Left colon (tissue), 2 donors: ENCODE measurements around the gene SLC7A6. TPM values are rescaled to one million over a fixed set of nuclear protein-coding genes. Genes with fewer than 3 reads are reported as not detected.
"Not testable (repeated sequence)": the region's sequence is repeated elsewhere in the genome, so short reads cannot be mapped to it uniquely, and the experiment has no call there.

Experiments
- ATAC-seq: fragments of 200-7000 bp; cut with Tn5 transposase; one replicate; pipeline ENCODE4 v1.9.1; 2020; ENCODE audit warnings: mild to moderate bottlenecking, moderate library complexity
- DNase-seq, 2 donors: peaks; one replicate each; pipeline ENCODE4 v3.0.0-alpha.2; 2020
- intact Hi-C, 2 donors: fragments of 100-400 bp; cut with DNase I in 1 of 2; cut with micrococcal nuclease in 1 of 2; formaldehyde crosslinking; loops; one replicate each; pipeline versions ENCODE4 v1.11.2 to v1.14.0; 2022; cut with DNase I, micrococcal nuclease
- total RNA-seq, 2 donors: library from RNA; stranded (reverse); fragmentation: NEBNext Ultra II Directional; extraction: Animal tissue kit (Norgen Biotek cat#: 25700); gene quantifications; one replicate each; pipeline ENCODE4 v1.2.1, GENCODE V29; 2021
- donor health status: DM: no; HTN: no; CAD: no.
- donor health status: DM: yes; HTN: yes; CAD: no.

SLC7A6 gene
- total RNA-seq, 2 donors from 2014 or later: 23.9 to 45.9 TPM

- ATAC-seq: no peak
Observed at GRCh38 chr16:68273459-68273858, 9.1 kb downstream of the SLC7A6 start.

DNA sequence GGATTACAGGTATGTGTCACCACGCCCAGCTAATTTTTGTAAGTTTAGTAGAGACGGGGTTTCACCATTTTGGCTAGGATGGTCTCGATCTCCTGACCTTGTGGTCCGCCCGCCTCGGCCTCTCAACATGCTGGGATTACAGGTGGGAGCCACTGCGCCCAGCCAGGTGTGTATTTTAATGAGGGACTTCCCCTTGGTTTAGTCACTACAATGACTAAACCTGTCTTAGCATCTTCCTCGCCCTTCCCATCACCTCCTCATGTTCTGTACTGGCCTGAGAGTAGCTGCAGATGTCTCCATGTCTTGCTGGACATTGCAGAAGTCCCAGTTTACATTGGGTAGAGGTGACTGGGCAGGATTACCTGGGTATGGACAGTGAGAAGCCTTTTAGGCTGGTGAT is 9.6 kb downstream of the SLC7A6 start:
- DNase-seq: no peak
- ATAC-seq: no peak
- intact Hi-C loops: no loop called here

More at GRCh38 chr16:68273459-68273858, 9.1 kb downstream of the SLC7A6 start:
- intact Hi-C loops: no loop called here
- DNase-seq: no peak

GRCh38 chr16:68274441-68274840 is 10.1 kb downstream of the SLC7A6 start:
- ATAC-seq (no peak), DNase-seq (no peak)
- intact Hi-C loops: no loop called here

DNA sequence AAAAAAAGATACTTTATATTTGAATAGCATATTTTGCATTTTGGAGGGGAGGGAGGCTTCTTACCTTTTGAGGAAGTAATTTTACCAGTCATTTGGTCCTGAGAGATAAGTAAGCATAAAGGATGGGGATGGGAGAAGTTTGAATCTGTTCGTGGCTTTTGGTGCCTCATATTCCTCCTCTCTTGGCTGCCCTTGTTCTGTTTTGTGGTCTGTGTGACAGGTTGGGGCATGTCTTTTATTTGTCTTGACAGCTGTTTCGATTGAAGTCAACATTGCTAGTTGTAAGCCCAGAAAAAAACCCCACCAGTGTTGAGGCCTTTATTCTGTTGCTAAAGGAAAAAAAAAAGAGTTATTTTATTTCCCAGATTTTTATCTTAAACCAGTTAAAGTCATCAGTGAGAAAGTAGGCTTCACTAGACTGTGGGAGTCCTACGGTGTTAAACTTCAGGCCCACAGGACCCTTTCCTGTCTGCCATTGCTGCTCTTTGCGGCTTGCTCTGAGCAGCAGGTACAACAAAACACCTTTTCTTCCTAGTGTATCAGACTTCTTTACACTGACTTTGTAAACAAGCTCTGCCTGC is 11.4 kb downstream of the SLC7A6 start:
- intact Hi-C loops: no loop called here
- ATAC-seq (no peak), DNase-seq (no peak)

DNA sequence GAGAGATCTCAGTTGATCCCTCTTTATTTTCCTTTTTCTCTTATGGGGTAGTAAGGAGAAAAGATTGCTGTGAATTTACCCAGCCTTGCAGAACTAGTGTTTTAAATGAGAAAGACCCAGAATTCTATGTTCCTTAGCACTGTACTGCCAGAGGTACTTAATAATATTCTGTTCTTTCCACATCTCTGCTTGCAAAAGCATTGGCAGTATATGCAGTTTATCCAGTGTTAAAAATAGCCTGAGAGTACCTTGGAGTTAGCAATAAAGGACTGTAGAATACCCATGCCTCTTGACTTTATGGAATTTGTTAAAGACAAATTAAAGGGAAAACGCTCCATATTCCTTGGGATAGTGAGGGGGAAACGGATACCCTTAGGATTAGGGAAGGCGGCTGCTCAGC is 11.9 kb downstream of the SLC7A6 start:
- no peak for DNase-seq
- ATAC-seq: no peak
- intact Hi-C loops: no loop called here

- DNase-seq: no peak
- intact Hi-C loops: no loop called here
- peak; percentile 77 for ATAC-seq
Observed at GRCh38 chr16:68279726-68280558, 15.6 kb downstream of the SLC7A6 start.

- intact Hi-C loops: no loop called here
- DNase-seq (no peak), ATAC-seq (peak; percentile 41)
Observed at GRCh38 chr16:68281368-68282063, 17.2 kb downstream of the SLC7A6 start.

DNA sequence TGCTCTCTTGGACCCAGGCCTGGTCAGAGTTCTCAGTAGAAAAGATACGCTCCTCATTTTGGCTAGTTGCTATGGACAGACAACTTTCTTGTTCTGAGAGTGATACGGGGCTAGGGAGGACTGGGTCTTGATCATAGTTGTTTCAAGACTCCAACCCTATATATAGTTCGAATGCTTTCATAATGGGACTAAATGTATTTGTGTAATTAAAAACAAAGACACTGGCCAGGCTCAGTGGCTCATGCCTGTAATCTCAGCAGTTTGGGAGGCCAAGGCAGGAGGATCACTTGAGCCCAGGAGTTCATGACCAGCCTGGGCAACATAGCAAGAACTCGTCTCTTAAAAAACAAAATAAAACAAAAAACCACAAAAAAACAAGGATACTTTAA is 17.7 kb downstream of the SLC7A6 start:
- intact Hi-C loops: no loop called here
- ATAC-seq (no peak), DNase-seq (no peak)

GRCh38 chr16:68283346-68283745 is 19.0 kb downstream of the SLC7A6 start:
- intact Hi-C loops: no loop called here
- DNase-seq: no peak
- no peak for ATAC-seq

- intact Hi-C loops: no loop called here
- DNase-seq (no peak), ATAC-seq (no peak)
Observed at GRCh38 chr16:68283801-68284598, 19.7 kb downstream of the SLC7A6 start.

- no peak for DNase-seq
- no peak for ATAC-seq
- intact Hi-C loops: no loop called here
Observed at GRCh38 chr16:68284847-68285246, 20.5 kb downstream of the SLC7A6 start.

DNA sequence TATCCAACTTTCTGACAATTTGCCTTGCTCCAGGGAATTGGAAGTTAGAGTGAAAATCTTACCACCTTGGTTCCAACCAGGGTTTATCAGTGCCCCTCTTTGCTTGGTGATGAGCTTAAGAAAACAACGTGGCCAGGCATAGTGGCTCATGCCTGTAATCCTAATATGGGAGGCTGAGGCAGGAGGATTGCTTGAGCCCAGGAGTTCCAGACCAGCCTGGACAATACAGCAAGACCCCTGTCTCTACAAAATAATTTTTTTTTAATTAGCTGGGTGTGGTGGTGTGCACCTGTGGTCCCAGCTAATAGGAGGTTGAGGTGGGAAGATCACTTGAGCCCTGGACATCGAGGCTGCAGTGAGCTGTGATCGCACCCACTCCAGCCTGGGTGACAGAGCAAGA is 21.4 kb downstream of the SLC7A6 start:
- intact Hi-C loops: no loop called here
- DNase-seq (no peak), ATAC-seq (no peak)

GRCh38 chr16:68286153-68287074 is 22.1 kb downstream of the SLC7A6 start:
- ATAC-seq: peak; percentile 70
- intact Hi-C loops: no loop called here
- no peak for DNase-seq

DNA sequence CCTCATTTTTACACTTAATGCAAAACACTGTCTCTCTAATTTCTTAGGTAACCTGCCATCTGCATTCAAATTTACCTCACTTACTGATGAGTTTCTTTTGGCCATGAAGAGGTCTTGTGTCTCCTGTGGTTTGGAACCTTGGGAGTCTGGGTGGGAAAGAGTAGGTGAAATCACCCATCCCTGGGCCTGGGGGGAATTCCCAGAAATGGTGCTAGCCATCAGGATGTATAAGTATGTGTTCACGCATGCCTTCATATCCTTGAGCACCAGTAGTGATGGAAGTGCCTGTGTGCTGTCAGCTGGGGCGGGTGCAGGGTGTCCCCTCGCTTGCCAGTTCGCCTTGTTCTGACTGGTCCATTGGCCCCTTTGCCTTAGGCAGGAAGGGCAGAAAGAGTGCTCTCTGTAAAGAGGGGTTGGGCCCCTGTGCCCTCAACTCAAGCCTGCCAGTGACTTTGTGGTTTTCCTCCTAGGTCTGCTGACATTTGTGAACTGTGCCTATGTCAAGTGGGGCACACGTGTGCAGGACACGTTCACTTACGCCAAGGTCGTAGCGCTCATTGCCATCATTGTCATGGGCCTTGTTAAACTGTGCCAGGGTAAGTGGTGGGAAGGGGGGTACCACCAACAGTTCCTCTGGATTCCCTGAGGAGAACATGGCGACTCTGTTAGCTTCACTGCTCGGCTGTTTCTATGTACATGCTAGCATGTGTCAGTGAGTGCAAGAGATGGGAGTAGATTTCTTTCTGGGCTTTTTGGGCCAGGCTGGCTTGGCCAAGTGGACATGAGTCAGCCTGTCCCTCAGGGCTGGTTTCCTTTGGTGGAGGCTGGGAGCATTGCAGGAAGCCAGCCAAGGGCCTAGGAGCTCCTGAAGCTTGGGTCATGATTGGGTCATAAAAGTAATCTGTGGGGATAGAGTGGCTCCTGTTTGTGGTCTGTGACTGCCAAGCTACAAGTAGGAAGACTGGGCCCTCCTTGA is 23.2 kb downstream of the SLC7A6 start:
- no peak for DNase-seq
- ATAC-seq: no peak
- intact Hi-C loops: no loop called here

DNA sequence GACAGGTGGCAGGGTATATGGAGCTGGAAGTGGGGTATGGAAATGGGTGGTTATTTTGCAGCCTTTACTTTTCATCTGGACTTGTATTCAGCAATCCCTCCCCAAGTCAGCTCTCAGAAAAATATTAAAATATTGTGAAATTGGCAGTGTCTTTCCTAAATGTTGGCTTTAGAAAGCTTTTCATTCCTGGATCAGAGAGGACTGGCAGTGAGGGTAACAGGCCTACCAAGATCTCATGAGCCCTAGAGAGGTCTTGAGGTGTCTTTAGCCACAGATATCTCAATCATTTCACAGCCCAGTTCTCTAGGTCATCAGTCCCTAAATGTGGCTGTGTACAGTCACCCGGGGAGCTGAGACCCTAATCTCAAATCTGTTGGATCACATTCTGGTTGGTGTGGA is 23.9 kb downstream of the SLC7A6 start:
- no peak for ATAC-seq
- intact Hi-C loops: no loop called here
- no peak for DNase-seq

- intact Hi-C loops, ATAC-seq, DNase-seq: not testable (repeated sequence)
Observed at GRCh38 chr16:68288796-68289195, 24.5 kb downstream of the SLC7A6 start.

DNA sequence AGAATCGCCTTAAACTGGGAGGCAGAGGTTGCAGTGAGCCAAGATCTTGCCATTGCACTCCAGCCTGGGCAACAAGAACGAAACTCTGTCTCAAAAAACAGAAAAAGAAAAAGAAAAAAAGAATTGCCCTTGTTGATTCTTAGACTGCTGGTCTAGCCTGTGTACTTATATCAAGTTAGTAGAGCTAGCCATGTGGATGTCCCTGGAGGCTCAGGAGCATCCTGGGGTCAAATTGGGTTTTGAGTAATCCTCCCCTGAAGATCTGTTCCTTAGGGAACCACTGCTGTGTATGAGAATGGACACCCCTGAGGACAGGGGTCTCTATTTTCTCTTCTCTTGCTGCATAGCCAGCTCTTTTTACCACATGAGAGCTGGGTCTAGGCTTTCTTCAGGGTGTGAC is 24.9 kb downstream of the SLC7A6 start:
- intact Hi-C loops: no loop called here
- DNase-seq (no peak), ATAC-seq (no peak)
